Measurements from ENCODE around the gene DTWD2. TPM values are rescaled to one million over a fixed set of nuclear protein-coding genes. Genes with fewer than 3 reads are reported as not detected.
"Not testable (repeated sequence)": the region's sequence is repeated elsewhere in the genome, so short reads cannot be mapped to it uniquely, and the experiment has no call there.

DTWD2 gene
- total RNA-seq, 4 donors from 2014 or later: 1.5 to 42.1 (median 15.9) TPM

- no peak overlapping the region for H3K4me3 ChIP-seq
- no peaks in the 10 kb centered on the region for H3K9me3 ChIP-seq
- no peaks in the 10 kb centered on the region for H3K27me3 ChIP-seq
- TF ChIP-seq POLR2A (IDR thresholded peaks at IDR 0.05) (no peak), CTCF (IDR thresholded peaks at IDR 0.05) (no peak)
- no peak overlapping the region for H3K27ac ChIP-seq
- intact Hi-C loops (cut with DNase I; ENCODE audit: low total_unique reads): no loop called here
- no peak for DNase-seq
- no peaks in the 10 kb centered on the region for H3K36me3 ChIP-seq
- H3K4me1 ChIP-seq: no peaks in the 10 kb centered on the region
Measured at GRCh38 chr5:118863345-118863744, 125.0 kb downstream of the DTWD2 start.

- Histone ChIP-seq H3K4me3 (no peak overlapping the region), H3K27me3 (no peaks in the 10 kb centered on the region), H3K27ac (no peak overlapping the region), H3K9me3 (no peaks in the 10 kb centered on the region), H3K36me3 (no peaks in the 10 kb centered on the region), H3K4me1 (no peaks in the 10 kb centered on the region)
- DNase-seq: no peak
- intact Hi-C loops (cut with DNase I; ENCODE audit: low total_unique reads): no loop called here
- no peak for TF ChIP-seq CTCF (IDR thresholded peaks at IDR 0.05)
- TF ChIP-seq POLR2A (IDR thresholded peaks at IDR 0.05): no peak
Measured at GRCh38 chr5:118862596-118862995, 125.8 kb downstream of the DTWD2 start.

GRCh38 chr5:118857700-118858099, 130.6 kb downstream of the DTWD2 start:
- no peak overlapping the region for H3K4me3 ChIP-seq
- no peak for DNase-seq
- no peaks in the 10 kb centered on the region for H3K36me3 ChIP-seq
- H3K4me1 ChIP-seq: no peaks in the 10 kb centered on the region
- H3K27me3 ChIP-seq: no peaks in the 10 kb centered on the region
- intact Hi-C loops (cut with DNase I; ENCODE audit: low total_unique reads): no loop called here
- no peak overlapping the region for H3K27ac ChIP-seq
- H3K9me3 ChIP-seq: peaks cover 0 to 4% of the 10 kb centered on the region in 2 donors
- no peak for TF ChIP-seq POLR2A (IDR thresholded peaks at IDR 0.05)
- TF ChIP-seq CTCF (IDR thresholded peaks at IDR 0.05): no peak

- intact Hi-C loops (cut with DNase I; ENCODE audit: low total_unique reads): no loop called here
- TF ChIP-seq POLR2A (IDR thresholded peaks at IDR 0.05) (no peak), CTCF (IDR thresholded peaks at IDR 0.05) (no peak)
- Histone ChIP-seq H3K4me3 (no peak overlapping the region), H3K27me3 (no peaks in the 10 kb centered on the region), H3K4me1 (no peaks in the 10 kb centered on the region), H3K36me3 (no peaks in the 10 kb centered on the region), H3K27ac (no peak overlapping the region), H3K9me3 (peaks cover 0 to 9% of the 10 kb centered on the region in 2 donors)
- no peak for DNase-seq
Measured at GRCh38 chr5:118854819-118855218, 133.5 kb downstream of the DTWD2 start.

GRCh38 chr5:118851785-118852184, 136.6 kb downstream of the DTWD2 start:
- H3K36me3 ChIP-seq; H3K4me3 ChIP-seq; H3K4me1 ChIP-seq; H3K27me3 ChIP-seq; H3K9me3 ChIP-seq; intact Hi-C loops (cut with DNase I; ENCODE audit: low total_unique reads); H3K27ac ChIP-seq; DNase-seq: not testable (repeated sequence)

- H3K36me3 ChIP-seq; H3K9me3 ChIP-seq; DNase-seq; H3K4me1 ChIP-seq; H3K27me3 ChIP-seq; H3K4me3 ChIP-seq; intact Hi-C loops (cut with DNase I; ENCODE audit: low total_unique reads); H3K27ac ChIP-seq: not testable (repeated sequence)
Measured at GRCh38 chr5:118849507-118849906, 138.8 kb downstream of the DTWD2 start.

Data from uterus (tissue), 4 donors.